GM21447 (cell line): ENCODE measurements around the gene IFIT2.
A peak's percentile ranks its signal among the peaks of the same experiment; 100 is the strongest.

Source experiments
- ATAC-seq: cut with Tn5 transposase; IDR thresholded peaks from one replicate; pipeline ENCODE4 v1.9.1; 2021; ENCODE audit not compliant: unreplicated experiment

Gene IFIT2

GRCh38 chr10:89337484-89337883, 35.6 kb downstream of the IFIT2 start:
- ATAC-seq = no peak

GRCh38 chr10:89338713-89339112, 36.9 kb downstream of the IFIT2 start:
- ATAC-seq = no peak

GRCh38 chr10:89339875-89340274, 38.0 kb downstream of the IFIT2 start:
- no peak for ATAC-seq

- no peak for ATAC-seq
Measured at GRCh38 chr10:89341649-89342048, 39.8 kb downstream of the IFIT2 start.

GRCh38 chr10:89342206-89342958, 40.5 kb downstream of the IFIT2 start:
- ATAC-seq = no peak

GRCh38 chr10:89343089-89343767, 41.4 kb downstream of the IFIT2 start:
- ATAC-seq = no peak

GRCh38 chr10:89344156-89344555, 42.3 kb downstream of the IFIT2 start:
- ATAC-seq = no peak

- ATAC-seq = no peak
Measured at GRCh38 chr10:89345367-89346000, 43.6 kb downstream of the IFIT2 start.

GRCh38 chr10:89346405-89347254, 44.8 kb downstream of the IFIT2 start:
- ATAC-seq = no peak

- ATAC-seq = no peak
Measured at GRCh38 chr10:89347701-89348457, 46.0 kb downstream of the IFIT2 start.

GRCh38 chr10:89348481-89348880, 46.6 kb downstream of the IFIT2 start:
- ATAC-seq = no peak

- ATAC-seq = no peak
Measured at GRCh38 chr10:89348975-89349374, 47.1 kb downstream of the IFIT2 start.

GRCh38 chr10:89350631-89351315, 48.9 kb downstream of the IFIT2 start:
- peak; percentile 56 for ATAC-seq

- peak; percentile 84 for ATAC-seq
Measured at GRCh38 chr10:89351412-89351779, 49.5 kb downstream of the IFIT2 start.

GRCh38 chr10:89351780-89352597, 50.1 kb downstream of the IFIT2 start:
- ATAC-seq = peak; percentile 29

GRCh38 chr10:89352802-89353201, 51.0 kb downstream of the IFIT2 start:
- no peak for ATAC-seq

GRCh38 chr10:89355394-89355931, 53.6 kb downstream of the IFIT2 start:
- no peak for ATAC-seq

GRCh38 chr10:89357096-89357495, 55.2 kb downstream of the IFIT2 start:
- no peak for ATAC-seq

- no peak for ATAC-seq
Measured at GRCh38 chr10:89357975-89358374, 56.1 kb downstream of the IFIT2 start.
